Measurements from ENCODE around the gene VCP.
"Not testable (repeated sequence)": the region's sequence is repeated elsewhere in the genome, so short reads cannot be mapped to it uniquely, and the experiment has no call there.

The VCP gene

GRCh38 chr9:35060548-35061207, 11.7 kb downstream of the VCP start:
- DNase-seq (ENCODE audit: low spot score), result no peak

GRCh38 chr9:35059438-35059837, 13.0 kb downstream of the VCP start:
- DNase-seq (ENCODE audit: low spot score), result no peak

GRCh38 chr9:35057271-35057620, 15.2 kb downstream of the VCP start:
- no peak for DNase-seq (ENCODE audit: low spot score)

GRCh38 chr9:35056571-35057270, 15.7 kb downstream of the VCP start:
- DNase-seq (ENCODE audit: low spot score), result no peak

GRCh38 chr9:35054871-35055644, 17.4 kb downstream of the VCP start:
- no peak for DNase-seq (ENCODE audit: low spot score)

- no peak for DNase-seq (ENCODE audit: low spot score)
These were observed 18.1 kb downstream of the VCP start for GRCh38 chr9:35054185-35054835.

GRCh38 chr9:35051069-35051967, 21.1 kb downstream of the VCP start:
- DNase-seq (ENCODE audit: low spot score), result no peak

- no peak for DNase-seq (ENCODE audit: low spot score)
These were observed 23.9 kb downstream of the VCP start for GRCh38 chr9:35048511-35048910.

- no peak for DNase-seq (ENCODE audit: low spot score)
These were observed 28.4 kb downstream of the VCP start for GRCh38 chr9:35044071-35044470.

GRCh38 chr9:35042891-35043545, 29.4 kb downstream of the VCP start:
- no peak for DNase-seq (ENCODE audit: low spot score)

- DNase-seq (ENCODE audit: low spot score), result no peak
These were observed 30.3 kb downstream of the VCP start for GRCh38 chr9:35042081-35042604.

- no peak for DNase-seq (ENCODE audit: low spot score)
These were observed 36.3 kb downstream of the VCP start for GRCh38 chr9:35035851-35036701.

GRCh38 chr9:35033101-35033500, 39.3 kb downstream of the VCP start:
- DNase-seq (ENCODE audit: low spot score), result no peak

GRCh38 chr9:35029852-35030251, 42.6 kb downstream of the VCP start:
- DNase-seq (ENCODE audit: low spot score), result no peak

GRCh38 chr9:35029241-35029640, 43.2 kb downstream of the VCP start:
- DNase-seq (ENCODE audit: low spot score), result no peak

- no peak for DNase-seq (ENCODE audit: low spot score)
These were observed 44.1 kb downstream of the VCP start for GRCh38 chr9:35028341-35028740.

- DNase-seq (ENCODE audit: low spot score), result no peak
These were observed 44.6 kb downstream of the VCP start for GRCh38 chr9:35027860-35028259.

- DNase-seq (ENCODE audit: low spot score), result no peak
These were observed 45.1 kb downstream of the VCP start for GRCh38 chr9:35027374-35027773.

GRCh38 chr9:35026671-35027070, 45.8 kb downstream of the VCP start:
- DNase-seq (ENCODE audit: low spot score), result no peak

GRCh38 chr9:35023443-35023842, 49.0 kb downstream of the VCP start:
- not testable (repeated sequence) for DNase-seq (ENCODE audit: low spot score)

Measured in globus pallidus (tissue), 1 donor.